ENCODE results near the gene SPAG16. TPM values are rescaled to one million over a fixed set of nuclear protein-coding genes. Genes with fewer than 3 reads are reported as not detected.

SPAG16 gene
- 7.5 TPM for total RNA-seq

DNA sequence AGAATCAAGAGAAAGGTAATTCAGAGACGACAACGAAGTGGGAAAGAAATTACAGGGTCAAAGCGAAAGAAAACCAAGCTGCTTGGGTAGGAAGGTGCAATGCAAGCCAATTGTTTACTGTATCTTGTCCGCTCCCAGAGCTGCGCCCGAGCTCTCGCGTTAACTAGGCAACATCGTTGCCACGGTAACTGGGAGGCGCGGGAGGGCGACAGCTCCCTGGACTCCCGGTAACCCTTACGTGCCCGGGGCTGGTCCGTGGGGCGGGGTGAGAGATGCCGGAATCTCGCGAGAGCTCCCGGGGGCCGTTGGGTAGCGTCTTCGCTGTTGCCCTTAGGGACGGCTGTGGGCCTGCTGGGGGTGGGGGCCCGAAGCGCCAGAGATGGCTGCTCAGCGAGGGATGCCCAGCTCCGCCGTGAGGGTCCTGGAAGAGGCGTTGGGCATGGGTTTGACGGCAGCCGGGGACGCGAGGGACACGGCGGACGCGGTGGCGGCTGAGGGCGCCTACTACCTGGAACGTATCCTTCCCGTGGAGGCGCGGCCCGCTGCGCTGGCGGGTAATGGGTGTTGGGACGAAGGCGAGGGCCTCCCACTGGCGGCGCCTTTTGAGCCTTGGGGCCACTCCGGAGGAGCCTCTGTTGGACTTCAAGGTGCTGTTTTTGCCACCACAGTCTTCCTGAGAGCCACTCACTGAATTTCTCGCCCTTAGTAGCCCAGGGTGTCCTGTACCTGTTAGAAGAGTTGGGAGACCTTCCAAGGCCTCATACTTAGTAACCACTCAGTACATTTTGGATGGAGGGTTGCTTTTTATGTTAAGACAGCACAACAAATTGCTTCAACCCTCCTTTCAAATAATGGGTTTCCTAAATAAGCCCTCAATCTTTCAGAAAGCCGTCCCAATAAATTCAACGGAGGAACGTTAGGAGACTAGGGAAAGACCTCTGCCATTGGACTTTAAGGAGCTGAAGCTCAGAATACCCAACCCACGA is at the start of gene SPAG16:
SPAG16 (plus strand) TSS at position 360 of the 986 bp plus-strand sequence.
- peak; percentile 84 to 98 (median 97) for DNase-seq (ENCODE audit: low read depth in 2 of 3, low spot score in 2 of 3)

DNA sequence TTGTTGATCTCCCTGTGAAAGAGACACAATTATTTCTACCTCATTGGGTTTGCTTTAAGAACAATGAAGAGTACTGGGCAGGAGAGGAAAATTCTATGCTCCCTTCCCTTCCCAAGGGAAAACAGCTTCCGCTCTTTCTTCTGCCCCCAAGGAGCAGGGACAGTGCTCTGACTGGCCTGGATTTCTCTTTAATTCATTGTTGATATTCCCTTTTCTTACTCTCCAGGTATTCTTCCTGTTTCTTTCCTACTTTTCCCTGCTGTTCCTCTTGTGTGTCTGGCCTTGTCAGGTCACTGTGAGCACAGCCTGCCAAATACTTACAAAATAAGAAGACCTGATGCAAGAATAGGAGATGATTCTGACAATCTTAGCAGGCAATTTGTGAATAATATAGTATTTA is 49.6 kb upstream of the SPAG16 start:
- DNase-seq (ENCODE audit: low read depth in 2 of 3, low spot score in 2 of 3), result no peak

DNA sequence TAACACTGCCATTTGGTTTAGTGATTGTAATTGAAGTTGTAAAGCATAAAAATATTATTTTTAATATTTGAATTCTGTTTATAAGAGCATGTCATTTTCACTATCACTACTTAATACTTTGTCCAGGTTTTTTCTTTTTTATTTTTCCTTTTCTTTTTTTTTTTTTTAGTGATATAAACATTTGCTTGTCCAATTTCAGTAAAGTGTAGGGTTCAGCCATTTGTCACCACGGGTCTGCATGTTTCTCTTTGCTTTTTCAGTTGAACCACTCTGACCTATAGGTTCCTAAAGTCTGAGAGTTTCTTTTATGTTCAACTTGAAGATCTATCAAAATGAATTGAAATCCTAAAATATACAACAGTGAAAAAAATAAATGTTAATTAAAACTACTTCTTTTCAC is 48.5 kb upstream of the SPAG16 start:
- DNase-seq (ENCODE audit: low read depth in 2 of 3, low spot score in 2 of 3), result no peak

GRCh38 chr2:213237251-213237650 is 47.0 kb upstream of the SPAG16 start:
- DNase-seq (ENCODE audit: low read depth in 2 of 3, low spot score in 2 of 3), result no peak

DNA sequence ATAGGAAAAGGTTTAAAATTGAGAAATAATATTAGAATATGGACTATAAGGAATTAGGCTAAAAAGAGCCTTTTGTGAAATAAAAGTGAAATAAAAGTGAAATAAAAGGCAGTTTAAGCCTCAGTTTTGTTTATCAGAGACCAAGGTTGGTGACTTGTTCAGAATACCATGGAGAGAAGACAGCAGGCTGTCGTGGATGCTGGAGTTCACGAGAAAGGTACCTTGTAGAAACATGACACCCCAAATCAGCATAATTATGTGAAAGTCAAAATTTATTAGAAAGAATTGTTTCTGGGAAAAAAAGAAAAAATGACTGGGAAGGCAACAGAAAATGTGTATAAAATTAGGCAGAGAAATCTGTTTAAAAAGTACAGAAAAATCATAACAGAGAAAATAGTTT is 46.5 kb upstream of the SPAG16 start:
- no peak for DNase-seq (ENCODE audit: low read depth in 2 of 3, low spot score in 2 of 3)

GRCh38 chr2:213238753-213239495 is 45.3 kb upstream of the SPAG16 start:
- DNase-seq (ENCODE audit: low read depth in 2 of 3, low spot score in 2 of 3), result no peak

DNA sequence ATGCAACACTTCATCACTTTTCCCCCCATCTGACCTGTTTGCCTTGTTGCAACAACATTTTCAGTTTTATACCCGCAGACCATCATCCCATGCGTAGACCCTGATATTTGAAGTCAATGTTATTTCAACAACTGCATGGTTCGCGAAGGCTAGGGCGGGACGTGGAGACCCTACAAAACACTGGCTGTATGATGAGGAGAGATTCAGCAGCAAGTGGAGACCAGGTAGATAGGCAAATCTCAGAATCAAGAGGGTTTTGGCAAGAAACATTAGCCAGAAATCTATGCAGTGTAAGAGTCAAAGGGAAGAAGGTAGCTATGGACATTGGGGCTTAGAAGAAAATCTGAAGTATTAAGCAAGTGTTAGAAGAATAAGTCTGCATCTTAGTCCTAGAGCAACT is 42.4 kb upstream of the SPAG16 start:
- DNase-seq (ENCODE audit: low read depth in 2 of 3, low spot score in 2 of 3), result no peak

GRCh38 chr2:213242653-213243052 is 41.6 kb upstream of the SPAG16 start:
- DNase-seq (ENCODE audit: low read depth in 2 of 3, low spot score in 2 of 3), result no peak

DNA sequence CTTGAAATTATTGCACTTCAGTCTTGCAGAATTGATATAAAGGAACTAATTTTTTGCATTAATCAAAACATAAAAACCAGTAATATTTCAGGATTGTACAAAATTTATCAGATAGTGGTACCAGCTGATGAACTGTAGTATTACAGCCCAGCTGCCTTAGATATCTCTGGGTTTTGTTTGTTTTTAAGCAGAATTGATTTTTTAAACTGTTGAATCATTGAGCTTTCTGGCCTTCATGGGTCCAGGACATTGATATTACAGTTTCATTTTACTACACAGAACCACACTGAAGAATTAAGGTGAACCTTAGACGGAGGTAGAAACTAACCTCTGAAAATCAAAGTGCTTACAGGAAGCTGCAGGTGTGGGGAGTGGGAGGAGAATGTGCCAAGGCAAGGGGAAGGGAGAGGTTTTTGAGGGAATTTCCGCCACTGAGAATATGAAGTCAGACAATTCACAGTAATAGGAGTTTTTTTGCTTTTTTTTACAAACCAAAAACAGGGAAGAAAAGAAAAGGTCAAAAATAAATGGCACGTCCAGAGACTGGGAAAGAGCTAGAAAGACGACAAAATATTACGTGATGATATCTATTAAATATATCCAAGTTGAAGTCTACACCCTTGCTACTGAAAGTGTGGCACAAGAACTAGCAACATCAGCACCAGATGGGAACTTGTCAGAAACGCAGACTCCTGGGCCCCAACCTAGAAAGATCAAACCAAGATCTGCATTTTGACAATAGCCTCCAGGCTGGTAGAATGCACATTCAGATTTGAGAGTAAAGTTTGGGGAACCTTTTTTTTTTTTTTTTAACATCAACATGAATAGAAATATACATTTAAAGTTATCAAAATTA is 40.8 kb upstream of the SPAG16 start:
- no peak for DNase-seq (ENCODE audit: low read depth in 2 of 3, low spot score in 2 of 3)

- DNase-seq (ENCODE audit: low read depth in 2 of 3, low spot score in 2 of 3), result peak; percentile 9 to 63 (median 47)
Measured at GRCh38 chr2:213246497-213247281, 37.6 kb upstream of the SPAG16 start.

DNA sequence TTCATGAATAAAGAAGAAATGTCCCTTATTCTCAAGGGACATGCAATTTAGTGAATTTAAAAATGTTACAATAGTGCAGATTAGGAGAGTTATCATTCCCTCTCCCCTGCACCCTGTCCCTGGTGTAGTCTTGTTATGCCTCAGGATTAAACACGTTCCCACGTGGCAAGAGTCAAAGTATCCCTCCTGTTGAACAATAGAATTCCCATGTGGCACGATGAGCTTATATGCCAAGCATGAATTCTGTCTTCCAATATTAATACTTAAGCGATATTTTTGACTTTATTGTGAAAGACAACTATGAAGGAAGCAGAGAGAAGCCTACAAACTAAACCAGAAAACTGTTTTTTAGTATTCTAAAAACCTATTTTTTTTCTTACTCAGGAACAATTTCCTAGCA is 36.7 kb upstream of the SPAG16 start:
- DNase-seq (ENCODE audit: low read depth in 2 of 3, low spot score in 2 of 3), result no peak

DNA sequence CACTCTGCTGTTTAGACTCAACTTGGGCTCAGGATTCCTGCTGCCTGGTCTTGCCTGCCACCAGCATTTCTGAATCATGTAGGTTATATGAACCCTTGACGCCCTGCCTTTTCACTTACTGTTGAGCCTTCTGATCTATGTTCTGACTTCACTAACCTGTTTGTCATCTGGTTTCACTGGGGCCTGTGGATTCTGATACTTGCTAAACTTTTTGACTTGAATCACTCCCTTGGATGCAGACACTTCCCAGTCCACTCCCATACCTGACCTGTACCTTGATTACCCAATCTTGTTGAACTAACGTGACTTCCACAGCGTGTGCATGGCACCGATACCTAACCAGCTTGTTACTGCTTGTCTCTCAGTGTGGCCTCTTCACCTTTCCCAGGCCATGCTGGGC is 35.6 kb upstream of the SPAG16 start:
- no peak for DNase-seq (ENCODE audit: low read depth in 2 of 3, low spot score in 2 of 3)

- no peak for DNase-seq (ENCODE audit: low read depth in 2 of 3, low spot score in 2 of 3)
Measured at GRCh38 chr2:213249502-213249901, 34.8 kb upstream of the SPAG16 start.

- DNase-seq (ENCODE audit: low read depth in 2 of 3, low spot score in 2 of 3), result peak; percentile 19 to 79 (median 54)
Measured at GRCh38 chr2:213251618-213252017, 32.6 kb upstream of the SPAG16 start.

GRCh38 chr2:213252206-213252605 is 32.1 kb upstream of the SPAG16 start:
- no peak for DNase-seq (ENCODE audit: low read depth in 2 of 3, low spot score in 2 of 3)

GRCh38 chr2:213253162-213253561 is 31.1 kb upstream of the SPAG16 start:
- DNase-seq (ENCODE audit: low read depth in 2 of 3, low spot score in 2 of 3), result no peak

- peak in 1 of 3 donors; percentile 66 for DNase-seq (ENCODE audit: low read depth in 2 of 3, low spot score in 2 of 3)
Measured at GRCh38 chr2:213259266-213259665, 25.0 kb upstream of the SPAG16 start.

DNA sequence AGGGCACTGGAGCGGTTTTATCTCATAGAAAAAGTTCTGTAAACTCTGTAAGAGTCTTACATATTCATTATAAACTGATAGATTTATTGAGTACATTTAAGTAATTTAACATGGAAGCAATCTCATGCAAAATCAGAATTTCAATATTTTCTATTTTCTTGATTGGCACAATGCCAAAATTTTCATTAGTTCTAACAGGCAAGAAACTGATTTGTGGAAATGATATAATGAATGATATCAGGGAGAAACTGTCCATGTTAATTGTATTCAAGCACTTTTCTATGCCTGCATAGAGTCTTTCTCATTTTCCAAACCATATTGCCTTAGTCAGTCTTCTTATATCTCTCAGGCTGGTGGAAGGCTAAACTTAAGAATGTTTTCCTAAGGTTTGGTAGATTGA is 23.0 kb upstream of the SPAG16 start:
- DNase-seq (ENCODE audit: low read depth in 2 of 3, low spot score in 2 of 3), result no peak

DNA sequence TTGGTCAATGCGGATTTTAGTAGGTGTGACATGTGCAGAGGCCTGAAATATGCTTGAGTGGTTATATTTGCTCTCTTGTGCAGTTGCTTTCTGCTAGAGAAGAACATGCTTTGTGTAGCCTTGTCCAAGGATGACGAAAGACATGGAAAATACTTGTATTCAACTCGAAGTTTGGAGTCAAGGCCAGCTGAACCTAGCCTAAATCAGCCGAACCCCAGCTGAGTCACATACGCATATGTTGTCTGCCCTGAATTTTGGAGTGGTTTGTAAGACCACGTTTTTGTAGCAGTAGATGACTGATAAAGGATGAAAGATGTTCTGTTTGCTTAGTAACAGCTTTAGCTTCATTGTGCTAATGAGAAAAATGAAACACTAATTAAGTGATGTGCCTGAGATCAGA is 22.5 kb upstream of the SPAG16 start:
- DNase-seq (ENCODE audit: low read depth in 2 of 3, low spot score in 2 of 3), result no peak

- no peak for DNase-seq (ENCODE audit: low read depth in 2 of 3, low spot score in 2 of 3)
Measured at GRCh38 chr2:213265679-213266078, 18.6 kb upstream of the SPAG16 start.

Data from hematopoietic multipotent progenitor cell (in vitro differentiated cells).